DOHH2 (cell line): ENCODE measurements around the gene UBQLNL.

Source experiments
- H3F3A ChIP-seq: fragments of 200-600 bp; sonication (generic), shearing (Covaris generic); 2 replicates; pipeline ENCODE4 v1.6.0; 2016; ENCODE audit warnings: antibody characterized with exemption, mild to moderate bottlenecking; ENCODE audit not compliant: control insufficient read depth, insufficient read depth
- H3K27ac ChIP-seq: fragments of 200-600 bp; sonication (generic); 2 replicates; pipeline ENCODE4 v1.5.1; 2014; ENCODE audit warnings: low read depth, mild to moderate bottlenecking, low read length, moderate library complexity
- H3K27me3 ChIP-seq: fragments of 200-600 bp; sonication (generic); 2 replicates; pipeline ENCODE4 v1.6.1; 2014; ENCODE audit warnings: mild to moderate bottlenecking, low read length, mixed read lengths; ENCODE audit not compliant: control insufficient read depth
- H3K36me3 ChIP-seq: fragments of 200-600 bp; sonication (generic); 2 replicates; pipeline ENCODE4 v1.6.1; 2014; ENCODE audit warnings: mild to moderate bottlenecking, low read length, moderate library complexity, mixed read lengths; ENCODE audit not compliant: control insufficient read depth
- H3K4me1 ChIP-seq: fragments of 200-600 bp; sonication (generic); 2 replicates; pipeline ENCODE4 v1.6.1; 2014; ENCODE audit warnings: mild to moderate bottlenecking, low read length, mixed read lengths; ENCODE audit not compliant: control insufficient read depth
- H3K4me2 ChIP-seq: fragments of 200-600 bp; sonication (generic); 2 replicates; pipeline ENCODE4 v1.6.0; 2014; ENCODE audit warnings: mild to moderate bottlenecking, low read length, moderate library complexity
- H3K4me3 ChIP-seq: fragments of 200-600 bp; sonication (generic); 2 replicates; pipeline ENCODE4 v1.5.1; 2014; ENCODE audit warnings: mild to moderate bottlenecking, low read length, mixed read lengths
- H3K79me2 ChIP-seq: fragments of 200-600 bp; sonication (generic); 2 replicates; pipeline ENCODE4 v1.6.1; 2014; ENCODE audit warnings: mild to moderate bottlenecking, low read length, mixed read lengths; ENCODE audit not compliant: control insufficient read depth
- H3K9me2 ChIP-seq: fragments of 200-600 bp; sonication (generic); replicated peaks from 2 replicates; pipeline ENCODE4 v1.6.1; 2014; ENCODE audit warnings: mild to moderate bottlenecking, low read length, mixed read lengths; ENCODE audit not compliant: control insufficient read depth
- H3K9me3 ChIP-seq: fragments of 200-600 bp; sonication (generic); 2 replicates; pipeline ENCODE4 v1.6.1; 2014; ENCODE audit warnings: antibody characterized with exemption, low read length, mixed read lengths; ENCODE audit not compliant: control insufficient read depth, insufficient read depth
- H4K20me1 ChIP-seq: fragments of 200-600 bp; sonication (generic); 2 replicates; pipeline ENCODE4 v1.6.0; 2014; ENCODE audit warnings: low read depth, mild to moderate bottlenecking, antibody characterized with exemption, low read length, moderate library complexity; ENCODE audit not compliant: control insufficient read depth, insufficient read depth
- EZH2phosphoT487 ChIP-seq: fragments of 200-600 bp; sonication (generic); IDR thresholded peaks from 2 replicates; pipeline ENCODE4 v1.6.1; 2017; ENCODE audit warnings: borderline replicate concordance, mild to moderate bottlenecking, antibody characterized with exemption, low read length, moderate library complexity, mixed read lengths
- TF ChIP-seq, protein P1 (sequence below): fragments of 200-600 bp; sonication (generic); IDR thresholded peaks from one replicate; pipeline ENCODE4 v1.5.1; 2014; ENCODE audit warnings: antibody characterized with exemption, mild to moderate bottlenecking, low read depth, low read length; ENCODE audit not compliant: poor library complexity, severe bottlenecking

UBQLNL gene

DNA sequence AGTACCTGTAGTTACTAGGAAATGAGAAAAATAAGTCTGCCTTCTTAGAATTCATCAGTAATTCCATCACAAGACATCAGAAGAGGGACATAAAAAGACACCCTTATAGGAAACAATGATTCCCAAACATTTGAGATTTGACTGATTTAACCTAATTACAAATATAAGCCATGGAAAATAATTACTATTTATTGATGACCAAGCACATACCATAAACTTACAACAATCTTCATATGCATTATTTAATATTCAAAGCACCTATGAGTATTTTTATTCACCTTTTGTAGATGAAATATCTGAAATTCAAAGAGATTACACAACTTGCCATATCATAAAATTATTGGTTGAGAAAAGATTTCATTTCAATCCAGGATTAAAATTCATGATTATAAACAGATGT is 42.6 kb downstream of the UBQLNL start:
- H3K27ac ChIP-seq, result no peak overlapping the region
- H3F3A ChIP-seq, result no peaks in the 10 kb centered on the region
- no peak overlapping the region for H3K4me3 ChIP-seq
- H3K9me3 ChIP-seq, result no peaks in the 10 kb centered on the region
- H3K4me2 ChIP-seq, result no peak overlapping the region
- no peaks in the 10 kb centered on the region for H3K27me3 ChIP-seq
- no peaks in the 10 kb centered on the region for H3K79me2 ChIP-seq
- no peaks in the 10 kb centered on the region for H3K9me2 ChIP-seq
- no peak for TF ChIP-seq EZH2phosphoT487
- TF ChIP-seq, protein P1, sequence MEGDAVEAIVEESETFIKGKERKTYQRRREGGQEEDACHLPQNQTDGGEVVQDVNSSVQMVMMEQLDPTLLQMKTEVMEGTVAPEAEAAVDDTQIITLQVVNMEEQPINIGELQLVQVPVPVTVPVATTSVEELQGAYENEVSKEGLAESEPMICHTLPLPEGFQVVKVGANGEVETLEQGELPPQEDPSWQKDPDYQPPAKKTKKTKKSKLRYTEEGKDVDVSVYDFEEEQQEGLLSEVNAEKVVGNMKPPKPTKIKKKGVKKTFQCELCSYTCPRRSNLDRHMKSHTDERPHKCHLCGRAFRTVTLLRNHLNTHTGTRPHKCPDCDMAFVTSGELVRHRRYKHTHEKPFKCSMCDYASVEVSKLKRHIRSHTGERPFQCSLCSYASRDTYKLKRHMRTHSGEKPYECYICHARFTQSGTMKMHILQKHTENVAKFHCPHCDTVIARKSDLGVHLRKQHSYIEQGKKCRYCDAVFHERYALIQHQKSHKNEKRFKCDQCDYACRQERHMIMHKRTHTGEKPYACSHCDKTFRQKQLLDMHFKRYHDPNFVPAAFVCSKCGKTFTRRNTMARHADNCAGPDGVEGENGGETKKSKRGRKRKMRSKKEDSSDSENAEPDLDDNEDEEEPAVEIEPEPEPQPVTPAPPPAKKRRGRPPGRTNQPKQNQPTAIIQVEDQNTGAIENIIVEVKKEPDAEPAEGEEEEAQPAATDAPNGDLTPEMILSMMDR, result no peak
- H3K4me1 ChIP-seq, result no peaks in the 10 kb centered on the region
- H3K36me3 ChIP-seq, result no peaks in the 10 kb centered on the region
- H4K20me1 ChIP-seq, result no peaks in the 10 kb centered on the region

DNA sequence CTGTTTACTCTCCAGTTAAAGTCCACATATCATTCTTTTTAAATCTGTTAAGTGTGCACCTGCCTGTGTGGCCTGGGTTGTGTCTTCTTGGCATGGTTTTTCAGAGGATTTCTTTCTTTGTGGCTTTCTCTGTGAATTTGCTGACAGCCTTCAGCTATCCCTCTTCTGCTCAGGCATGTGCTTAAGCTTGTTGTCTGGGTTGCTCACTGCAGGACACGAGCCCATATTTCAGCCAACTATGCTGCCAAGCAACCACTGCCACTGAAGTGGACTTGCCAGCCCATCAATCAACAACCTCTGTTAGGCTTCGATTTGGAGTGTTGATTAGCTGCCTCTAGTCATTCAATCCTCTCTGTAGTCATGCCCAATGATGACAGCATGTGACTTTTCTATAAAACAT is 49.0 kb downstream of the UBQLNL start:
- Histone ChIP-seq H3K9me2 (no peaks in the 10 kb centered on the region), H3K4me3 (no peak overlapping the region), H3F3A (no peaks in the 10 kb centered on the region), H3K27ac (no peak overlapping the region), H3K4me1 (no peaks in the 10 kb centered on the region), H3K9me3 (no peaks in the 10 kb centered on the region), H3K36me3 (no peaks in the 10 kb centered on the region), H4K20me1 (no peaks in the 10 kb centered on the region), H3K79me2 (no peaks in the 10 kb centered on the region), H3K27me3 (no peaks in the 10 kb centered on the region), H3K4me2 (no peak overlapping the region)
- TF ChIP-seq, protein P1, result no peak
- no peak for TF ChIP-seq EZH2phosphoT487
